ENCODE data around the gene NTHL1.

The NTHL1 gene

GRCh38 chr16:2072926-2073325 is 25.3 kb upstream of the NTHL1 start:
- Histone ChIP-seq H3K9me2 (replicated peaks; ENCODE audit: control insufficient read depth, low read length) (no peaks in the 10 kb centered on the region), H3K9me3 (ENCODE audit: control insufficient read depth, insufficient read depth, low read length) (no peaks in the 10 kb centered on the region), H3K4me2 (ENCODE audit: low read length) (no peak overlapping the region), H3K4me1 (ENCODE audit: control insufficient read depth, low read length) (no peaks in the 10 kb centered on the region), H3K27me3 (ENCODE audit: control insufficient read depth, low read length) (no peaks in the 10 kb centered on the region), H3F3A (ENCODE audit: control insufficient read depth, insufficient read depth) (no peaks in the 10 kb centered on the region), H3K27ac (ENCODE audit: low read depth, low read length) (no peak overlapping the region), H3K4me3 (ENCODE audit: low read length) (no peak overlapping the region), H3K79me2 (ENCODE audit: control insufficient read depth, low read length) (no peaks in the 10 kb centered on the region), H4K20me1 (ENCODE audit: control insufficient read depth, insufficient read depth, low read depth, low read length) (no peaks in the 10 kb centered on the region), H3K36me3 (ENCODE audit: control insufficient read depth, low read length) (no peaks in the 10 kb centered on the region; the same call in 1 of the 2 replicates)
- TF ChIP-seq CTCF (IDR thresholded peaks at IDR 0.05; ENCODE audit: low read depth, low read length, poor library complexity, severe bottlenecking) (no peak), EZH2phosphoT487 (IDR thresholded peaks at IDR 0.05; ENCODE audit: borderline replicate concordance, low read length) (no peak)

GRCh38 chr16:2071454-2072202 is 24.0 kb upstream of the NTHL1 start:
- Histone ChIP-seq H3K27ac (ENCODE audit: low read depth, low read length) (no peak overlapping the region), H3K4me3 (ENCODE audit: low read length) (no peak overlapping the region), H3K9me2 (replicated peaks; ENCODE audit: control insufficient read depth, low read length) (no peaks in the 10 kb centered on the region), H3K9me3 (ENCODE audit: control insufficient read depth, insufficient read depth, low read length) (no peaks in the 10 kb centered on the region), H3K4me2 (ENCODE audit: low read length) (no peak overlapping the region), H3K36me3 (ENCODE audit: control insufficient read depth, low read length) (no peaks in the 10 kb centered on the region; the same call in 1 of the 2 replicates), H4K20me1 (ENCODE audit: control insufficient read depth, insufficient read depth, low read depth, low read length) (no peaks in the 10 kb centered on the region), H3K4me1 (ENCODE audit: control insufficient read depth, low read length) (no peaks in the 10 kb centered on the region), H3K27me3 (ENCODE audit: control insufficient read depth, low read length) (no peaks in the 10 kb centered on the region), H3F3A (ENCODE audit: control insufficient read depth, insufficient read depth) (no peaks in the 10 kb centered on the region), H3K79me2 (ENCODE audit: control insufficient read depth, low read length) (no peaks in the 10 kb centered on the region)
- TF ChIP-seq EZH2phosphoT487 (IDR thresholded peaks at IDR 0.05; ENCODE audit: borderline replicate concordance, low read length) (no peak), CTCF (IDR thresholded peaks at IDR 0.05; ENCODE audit: low read depth, low read length, poor library complexity, severe bottlenecking) (no peak)

- H4K20me1 ChIP-seq (ENCODE audit: control insufficient read depth, insufficient read depth, low read depth, low read length), result no peaks in the 10 kb centered on the region
- H3F3A ChIP-seq (ENCODE audit: control insufficient read depth, insufficient read depth), result no peaks in the 10 kb centered on the region
- H3K79me2 ChIP-seq (ENCODE audit: control insufficient read depth, low read length), result no peaks in the 10 kb centered on the region
- no peaks in the 10 kb centered on the region for H3K27me3 ChIP-seq (ENCODE audit: control insufficient read depth, low read length)
- H3K4me3 ChIP-seq (ENCODE audit: low read length), result no peak overlapping the region
- no peaks in the 10 kb centered on the region for H3K4me1 ChIP-seq (ENCODE audit: control insufficient read depth, low read length)
- H3K36me3 ChIP-seq (ENCODE audit: control insufficient read depth, low read length), result peaks cover 6% of the 10 kb centered on the region
- H3K9me3 ChIP-seq (ENCODE audit: control insufficient read depth, insufficient read depth, low read length), result no peaks in the 10 kb centered on the region
- no peak overlapping the region for H3K27ac ChIP-seq (ENCODE audit: low read depth, low read length)
- H3K9me2 ChIP-seq (replicated peaks; ENCODE audit: control insufficient read depth, low read length), result no peaks in the 10 kb centered on the region
- TF ChIP-seq EZH2phosphoT487 (IDR thresholded peaks at IDR 0.05; ENCODE audit: borderline replicate concordance, low read length), result no peak
- TF ChIP-seq CTCF (IDR thresholded peaks at IDR 0.05; ENCODE audit: low read depth, low read length, poor library complexity, severe bottlenecking), result no peak
- no peak overlapping the region for H3K4me2 ChIP-seq (ENCODE audit: low read length)
Measured at GRCh38 chr16:2070576-2071453, 23.2 kb upstream of the NTHL1 start.

Data from DOHH2 (cell line).